Measurements from ENCODE around the gene CAMKK1. TPM values are rescaled to one million over a fixed set of nuclear protein-coding genes. Genes with fewer than 3 reads are reported as not detected.
A peak's percentile ranks its signal among the peaks of the same experiment; 100 is the strongest.

The CAMKK1 gene
- total RNA-seq, 2 experiments from 2014 or later = 6.7 to 6.9 TPM

- H3K9me3 Mint-ChIP-seq = no peaks in the 10 kb centered on the region
- TF ChIP-seq CTCF (IDR thresholded peaks at IDR 0.05) = no peak
- H3K27ac Mint-ChIP-seq = peak overlapping the region; percentile 46
- no peak overlapping the region for H3K4me3 Mint-ChIP-seq
- CTCF ChIA-PET = interaction anchor here (1.9 kb wide), 1 partner anchor 9 kb away, joined by 8 read pairs; no protein-coding TSS in a partner anchor
- intact Hi-C loops (cut with micrococcal nuclease) = no loop called here
- H3K36me3 Mint-ChIP-seq (ENCODE audit: low read depth) = peaks cover 4% of the 10 kb centered on the region
- peaks cover 2% of the 10 kb centered on the region for H3K4me1 Mint-ChIP-seq (ENCODE audit: low read depth)
- ATAC-seq = no peak
- POLR2A ChIA-PET = interaction anchor here (0.7 to 1.2 kb wide), 2 partner anchors 8 to 92 kb away, joined by 3 read pairs; no protein-coding TSS in a partner anchor
- no peak for DNase-seq
- no peaks in the 10 kb centered on the region for H3K27me3 Mint-ChIP-seq
Measured at GRCh38 chr17:3922765-3923164, 29.9 kb upstream of the CAMKK1 start.

GRCh38 chr17:3921502-3922319 lies 28.9 kb upstream of the CAMKK1 start:
- H3K36me3 Mint-ChIP-seq (ENCODE audit: low read depth) = peaks cover 2% of the 10 kb centered on the region
- CTCF ChIA-PET = interaction anchor here (1.9 kb wide), 1 partner anchor 8 kb away, joined by 8 read pairs; no protein-coding TSS in a partner anchor
- intact Hi-C loops (cut with micrococcal nuclease) = no loop called here
- H3K4me3 Mint-ChIP-seq = no peak overlapping the region
- POLR2A ChIA-PET = interaction anchor here (0.7 to 1.2 kb wide), 4 partner anchors 9 to 93 kb away, joined by 3 to 5 read pairs (median 3); no protein-coding TSS in a partner anchor
- H3K27me3 Mint-ChIP-seq = no peaks in the 10 kb centered on the region
- peaks cover 11% of the 10 kb centered on the region for H3K4me1 Mint-ChIP-seq (ENCODE audit: low read depth)
- no peak for ATAC-seq
- no peak for DNase-seq
- no peaks in the 10 kb centered on the region for H3K9me3 Mint-ChIP-seq
- H3K27ac Mint-ChIP-seq = no peak overlapping the region
- no peak for TF ChIP-seq CTCF (IDR thresholded peaks at IDR 0.05)

DNA sequence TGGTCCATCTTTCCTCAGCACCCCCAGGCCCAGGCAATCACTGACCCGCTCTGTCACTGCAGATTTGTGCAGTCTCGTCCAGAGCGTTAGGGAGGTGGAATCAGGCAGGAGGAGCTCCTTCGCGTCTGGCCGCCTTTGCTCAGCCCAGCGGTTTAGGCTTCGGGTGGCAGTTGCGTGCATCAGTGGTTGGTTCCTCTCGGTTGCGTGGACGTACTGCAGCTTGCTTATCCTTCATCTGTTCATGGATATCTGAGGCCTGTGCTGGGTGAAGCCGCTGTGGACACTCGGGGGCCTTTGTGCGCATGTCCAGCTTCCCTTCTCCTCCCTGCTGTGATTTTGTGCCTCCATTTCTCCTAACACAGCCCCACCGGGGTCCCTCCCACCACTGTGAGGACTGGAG lies 28.2 kb upstream of the CAMKK1 start:
- no peak for DNase-seq
- intact Hi-C loops (cut with micrococcal nuclease) = no loop called here
- no peak for ATAC-seq
- Mint-ChIP-seq H3K27ac (no peak overlapping the region), H3K36me3 (ENCODE audit: low read depth) (peaks cover 2% of the 10 kb centered on the region), H3K9me3 (no peaks in the 10 kb centered on the region), H3K4me3 (no peak overlapping the region), H3K27me3 (no peaks in the 10 kb centered on the region), H3K4me1 (ENCODE audit: low read depth) (peaks cover 18% of the 10 kb centered on the region)
- POLR2A ChIA-PET = interaction anchor here (0.8 to 1.1 kb wide), 3 partner anchors 45 to 177 kb away, joined by 3 to 5 read pairs (median 3); no protein-coding TSS in a partner anchor
- CTCF ChIA-PET = no interaction called here
- TF ChIP-seq CTCF (IDR thresholded peaks at IDR 0.05) = no peak

DNA sequence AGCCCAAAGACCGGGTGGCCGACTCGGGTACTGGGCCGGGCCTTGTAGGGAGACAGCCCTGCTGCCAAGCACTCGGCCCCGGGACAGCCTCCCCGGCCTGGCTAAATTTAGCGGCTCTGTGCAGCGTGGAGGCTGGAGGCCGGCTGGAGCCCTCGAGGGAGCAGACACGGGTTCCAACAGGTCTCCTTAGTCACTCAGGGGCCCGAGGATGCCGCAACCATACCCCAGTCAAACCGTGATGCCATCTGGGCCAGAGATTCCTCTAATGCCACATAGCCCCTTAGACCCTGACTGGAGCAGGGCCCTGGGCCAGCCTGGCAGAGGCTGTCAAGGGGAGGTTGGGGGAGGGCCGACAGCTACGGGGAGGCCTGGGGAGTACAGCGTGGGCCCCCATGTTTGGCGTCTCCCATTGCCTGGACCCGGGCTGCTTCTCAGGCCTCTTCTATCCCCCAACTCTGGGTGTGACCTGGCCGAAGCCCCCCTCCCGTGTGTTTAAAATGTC lies 26.3 kb upstream of the CAMKK1 start:
- no peak overlapping the region for H3K4me3 Mint-ChIP-seq
- no peaks in the 10 kb centered on the region for H3K9me3 Mint-ChIP-seq
- H3K27me3 Mint-ChIP-seq = no peaks in the 10 kb centered on the region
- DNase-seq = no peak
- ChIA-PET CTCF (no interaction called here), POLR2A (no interaction called here)
- H3K4me1 Mint-ChIP-seq (ENCODE audit: low read depth) = peaks cover 33% of the 10 kb centered on the region
- no peak for TF ChIP-seq CTCF (IDR thresholded peaks at IDR 0.05)
- intact Hi-C loops (cut with micrococcal nuclease) = no loop called here
- H3K27ac Mint-ChIP-seq = no peak overlapping the region
- H3K36me3 Mint-ChIP-seq (ENCODE audit: low read depth) = no peaks in the 10 kb centered on the region
- ATAC-seq = no peak

Data from activated CD8-positive, alpha-beta T cell treated with anti-CD3 and anti-CD28 coated beads for 36 hours (primary cell).